ENCODE results near the gene RAB32.

DNA sequence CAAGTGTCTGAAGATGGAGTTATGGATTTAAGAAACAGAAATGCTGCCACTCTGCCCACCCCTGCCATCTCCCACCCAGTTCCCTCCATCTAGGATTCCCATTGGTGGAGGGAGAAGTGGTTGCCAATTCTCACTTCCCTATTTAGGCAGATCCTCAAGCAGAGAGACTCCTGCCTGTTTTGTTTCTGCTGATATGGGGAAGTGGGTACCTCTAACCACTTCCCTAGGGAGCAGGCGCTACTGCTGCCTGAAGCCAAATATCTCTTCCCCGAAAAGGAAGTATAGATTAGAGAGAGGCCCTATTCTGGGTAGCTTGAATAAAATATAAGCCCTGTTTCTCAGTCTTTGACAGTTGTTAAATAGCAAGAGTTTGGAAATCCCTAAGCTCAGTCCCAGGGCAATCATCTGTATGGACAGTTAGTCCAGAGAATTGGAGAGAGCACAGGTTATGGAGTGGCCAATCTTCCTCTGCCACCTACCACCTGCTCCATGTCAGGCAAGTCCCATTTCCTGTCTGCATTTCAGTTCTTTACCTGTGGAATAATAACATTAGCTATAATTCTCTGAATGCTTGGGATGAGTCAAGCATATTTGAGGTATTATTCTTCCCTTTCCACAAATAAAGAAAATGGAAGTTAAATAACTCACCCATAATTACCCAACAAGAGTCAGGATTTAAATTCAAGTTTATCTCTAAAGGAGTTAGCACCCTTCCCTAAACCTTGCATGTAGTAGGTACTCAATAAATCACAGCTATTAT, 52.5 kb downstream of the RAB32 start:
- TF ChIP-seq, protein P1, sequence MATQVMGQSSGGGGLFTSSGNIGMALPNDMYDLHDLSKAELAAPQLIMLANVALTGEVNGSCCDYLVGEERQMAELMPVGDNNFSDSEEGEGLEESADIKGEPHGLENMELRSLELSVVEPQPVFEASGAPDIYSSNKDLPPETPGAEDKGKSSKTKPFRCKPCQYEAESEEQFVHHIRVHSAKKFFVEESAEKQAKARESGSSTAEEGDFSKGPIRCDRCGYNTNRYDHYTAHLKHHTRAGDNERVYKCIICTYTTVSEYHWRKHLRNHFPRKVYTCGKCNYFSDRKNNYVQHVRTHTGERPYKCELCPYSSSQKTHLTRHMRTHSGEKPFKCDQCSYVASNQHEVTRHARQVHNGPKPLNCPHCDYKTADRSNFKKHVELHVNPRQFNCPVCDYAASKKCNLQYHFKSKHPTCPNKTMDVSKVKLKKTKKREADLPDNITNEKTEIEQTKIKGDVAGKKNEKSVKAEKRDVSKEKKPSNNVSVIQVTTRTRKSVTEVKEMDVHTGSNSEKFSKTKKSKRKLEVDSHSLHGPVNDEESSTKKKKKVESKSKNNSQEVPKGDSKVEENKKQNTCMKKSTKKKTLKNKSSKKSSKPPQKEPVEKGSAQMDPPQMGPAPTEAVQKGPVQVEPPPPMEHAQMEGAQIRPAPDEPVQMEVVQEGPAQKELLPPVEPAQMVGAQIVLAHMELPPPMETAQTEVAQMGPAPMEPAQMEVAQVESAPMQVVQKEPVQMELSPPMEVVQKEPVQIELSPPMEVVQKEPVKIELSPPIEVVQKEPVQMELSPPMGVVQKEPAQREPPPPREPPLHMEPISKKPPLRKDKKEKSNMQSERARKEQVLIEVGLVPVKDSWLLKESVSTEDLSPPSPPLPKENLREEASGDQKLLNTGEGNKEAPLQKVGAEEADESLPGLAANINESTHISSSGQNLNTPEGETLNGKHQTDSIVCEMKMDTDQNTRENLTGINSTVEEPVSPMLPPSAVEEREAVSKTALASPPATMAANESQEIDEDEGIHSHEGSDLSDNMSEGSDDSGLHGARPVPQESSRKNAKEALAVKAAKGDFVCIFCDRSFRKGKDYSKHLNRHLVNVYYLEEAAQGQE (IDR thresholded peaks at IDR 0.05; ENCODE audit: insufficient read depth in 1 of 2, low read depth in 2 of 2, low read length in 2 of 2): no peak
- TF ChIP-seq TAF1 (IDR thresholded peaks at IDR 0.05; ENCODE audit: borderline replicate concordance, insufficient read depth, low read length) (no peak), POLR2AphosphoS5 (IDR thresholded peaks at IDR 0.05; ENCODE audit: low read depth, low read length) (no peak), SIN3A (IDR thresholded peaks at IDR 0.05; ENCODE audit: borderline replicate concordance, insufficient read depth, low read length) (no peak), FOXP2 (optimal IDR thresholded peaks at IDR 0.05; ENCODE audit: borderline replicate concordance, extremely low read depth, extremely low read length, insufficient read depth) (no peak)

All from PFSK-1 (cell line).